ENCODE results near the gene GSDME.

DNA sequence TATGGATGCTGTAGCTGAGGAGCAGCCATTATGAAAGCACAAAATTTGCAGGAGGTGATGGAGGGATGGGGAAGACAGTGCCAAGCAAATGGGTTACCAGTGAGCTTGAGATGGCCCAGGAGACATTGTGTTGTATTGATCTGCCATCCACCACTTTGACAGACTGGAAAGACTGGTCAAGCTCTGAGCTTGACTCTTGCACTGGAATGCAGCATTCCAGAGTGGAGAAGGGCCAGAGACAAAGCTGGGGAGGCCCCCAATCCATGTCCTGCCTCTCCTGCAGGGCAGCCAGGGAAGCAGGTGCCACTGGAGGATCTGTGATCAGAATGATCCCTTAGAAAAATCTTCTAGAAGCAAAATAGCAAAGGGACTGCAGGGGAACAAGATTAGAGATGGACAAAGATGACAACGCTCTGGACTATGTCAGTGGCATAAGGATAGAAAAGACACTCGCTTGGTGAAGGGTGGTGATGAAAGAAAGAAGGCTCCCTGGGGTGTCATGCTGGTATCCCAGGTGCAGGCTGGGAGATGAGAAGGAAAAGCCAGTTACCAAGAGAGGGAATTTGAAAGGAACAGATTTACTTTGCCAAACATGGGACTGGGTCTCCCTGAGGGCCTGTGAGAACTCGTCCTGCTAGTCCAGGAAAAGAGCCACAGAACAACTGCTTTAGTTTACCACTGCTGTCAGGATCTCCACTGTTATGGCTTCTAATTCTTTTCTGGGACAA lies 5.0 kb downstream of the GSDME start:
- TF ChIP-seq POLR2A (IDR thresholded peaks at IDR 0.05) (no peak), POLR2AphosphoS5 (IDR thresholded peaks at IDR 0.05) (no peak)
- TF ChIP-seq, protein P1, sequence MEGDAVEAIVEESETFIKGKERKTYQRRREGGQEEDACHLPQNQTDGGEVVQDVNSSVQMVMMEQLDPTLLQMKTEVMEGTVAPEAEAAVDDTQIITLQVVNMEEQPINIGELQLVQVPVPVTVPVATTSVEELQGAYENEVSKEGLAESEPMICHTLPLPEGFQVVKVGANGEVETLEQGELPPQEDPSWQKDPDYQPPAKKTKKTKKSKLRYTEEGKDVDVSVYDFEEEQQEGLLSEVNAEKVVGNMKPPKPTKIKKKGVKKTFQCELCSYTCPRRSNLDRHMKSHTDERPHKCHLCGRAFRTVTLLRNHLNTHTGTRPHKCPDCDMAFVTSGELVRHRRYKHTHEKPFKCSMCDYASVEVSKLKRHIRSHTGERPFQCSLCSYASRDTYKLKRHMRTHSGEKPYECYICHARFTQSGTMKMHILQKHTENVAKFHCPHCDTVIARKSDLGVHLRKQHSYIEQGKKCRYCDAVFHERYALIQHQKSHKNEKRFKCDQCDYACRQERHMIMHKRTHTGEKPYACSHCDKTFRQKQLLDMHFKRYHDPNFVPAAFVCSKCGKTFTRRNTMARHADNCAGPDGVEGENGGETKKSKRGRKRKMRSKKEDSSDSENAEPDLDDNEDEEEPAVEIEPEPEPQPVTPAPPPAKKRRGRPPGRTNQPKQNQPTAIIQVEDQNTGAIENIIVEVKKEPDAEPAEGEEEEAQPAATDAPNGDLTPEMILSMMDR (IDR thresholded peaks at IDR 0.05): no peak

All from upper lobe of left lung (tissue), 4 donors.